T-cell (primary cell): ENCODE results near the gene NMNAT3. TPM values are rescaled to one million over a fixed set of nuclear protein-coding genes. Genes with fewer than 3 reads are reported as not detected.

Source experiments
- ATAC-seq, 4 experiments: fragments of 200-7000 bp in 3 of 4; fragments of 150-1000 bp in 1 of 4; cut with Tn5 transposase; replicated peaks in 1 of 4; 1 replicate in 3 of 4; 2 replicates in 1 of 4; pipeline ENCODE4 v1.10.0; 2021; ENCODE audit warnings: moderate library complexity in 3 of 4, mild to moderate bottlenecking in 2 of 4, moderate number of reproducible peaks in 1 of 4
- CTCF ChIA-PET, 2 donors: fragments of 300-600 bp; sonication (Branson Sonifier 250); formaldehyde crosslinking; loops; one replicate each; lab custom pipeline; 2022; ENCODE audit warnings: antibody characterized with exemption in 2 of 2; lab: Charles Lee
- POLR2A ChIA-PET, 2 donors: fragments of 300-600 bp; sonication (Branson Sonifier 250); formaldehyde crosslinking; loops; one replicate each; lab custom pipeline; 2022; ENCODE audit warnings: antibody characterized with exemption in 2 of 2; lab: Charles Lee
- DNase-seq, 35 experiments: peaks; one replicate each; pipeline versions ENCODE4 v3.0.0 to v3.0.0-alpha.2; 2013 to 2023
- H3K27ac ChIP-seq: one replicate; pipeline ENCODE4 v1.5.1; 2013; ENCODE audit warnings: low read length
- H3K27me3 ChIP-seq, 2 experiments: replicated peaks in 1 of 2; 1 replicate in 1 of 2; 2 replicates in 1 of 2; pipeline versions ENCODE4 v1.6.1 to v1.7.0; 2013; ENCODE audit warnings: low read length in 1 of 2, mixed read lengths in 1 of 2; ENCODE audit not compliant: control insufficient read depth in 2 of 2, insufficient read depth in 2 of 2; ENCODE audit errors: extremely low read depth in 1 of 2
- H3K36me3 ChIP-seq, 2 donors: 1 replicate in 1 of 2; 2 replicates in 1 of 2; pipeline versions ENCODE4 v1.6.1 to v1.7.0; 2013; ENCODE audit warnings: low read length in 1 of 2; ENCODE audit not compliant: control insufficient read depth in 2 of 2, insufficient read depth in 1 of 2; ENCODE audit errors: extremely low read depth in 1 of 2
- H3K4me1 ChIP-seq, 2 experiments: 1 replicate in 1 of 2; 2 replicates in 1 of 2; pipeline versions ENCODE4 v1.6.1 to v1.7.0; 2013; ENCODE audit warnings: low read length in 2 of 2, mixed read lengths in 1 of 2; ENCODE audit not compliant: insufficient read depth in 2 of 2, control insufficient read depth in 1 of 2; ENCODE audit errors: extremely low read depth in 1 of 2
- H3K4me3 ChIP-seq, 2 donors: 1 replicate in 1 of 2; 2 replicates in 1 of 2; pipeline versions ENCODE4 v1.5.1 to v1.7.0; 2013; ENCODE audit warnings: mild to moderate bottlenecking in 2 of 2, low read length in 1 of 2, moderate library complexity in 1 of 2; ENCODE audit not compliant: control insufficient read depth in 1 of 2; ENCODE audit errors: extremely low read depth in 1 of 2
- H3K9me3 ChIP-seq: 2 replicates; pipeline ENCODE4 v1.7.0; 2013
- H3K27ac Mint-ChIP-seq, 2 donors: one replicate each; pipeline ENCODE4 v1.8.0; 2020 to 2021; ENCODE audit warnings: mild to moderate bottlenecking in 2 of 2, mixed read lengths in 2 of 2
- H3K27me3 Mint-ChIP-seq, 2 donors: one replicate each; pipeline ENCODE4 v1.8.0; 2021 to 2022; ENCODE audit warnings: mixed read lengths in 2 of 2
- H3K36me3 Mint-ChIP-seq: one replicate; pipeline ENCODE4 v1.8.0; 2021; ENCODE audit warnings: mixed read lengths
- H3K4me1 Mint-ChIP-seq, 3 donors: one replicate each; pipeline ENCODE4 v1.8.0; 2020 to 2022; ENCODE audit warnings: mixed read lengths in 3 of 3, mild to moderate bottlenecking in 1 of 3
- H3K4me3 Mint-ChIP-seq, 3 donors: one replicate each; pipeline ENCODE4 v1.8.0; 2020 to 2022; ENCODE audit warnings: mild to moderate bottlenecking in 3 of 3, mixed read lengths in 3 of 3, moderate library complexity in 3 of 3
- H3K9me3 Mint-ChIP-seq, 3 donors: one replicate each; pipeline ENCODE4 v1.8.0; 2020 to 2022; ENCODE audit warnings: mixed read lengths in 3 of 3
- WGBS: methylation state at CpG from one replicate; pipeline ENCODE4 v1.1.5; 2013; ENCODE audit warnings: missing lambda C conversion rate; ENCODE audit not compliant: insufficient coverage; 5-methylcytosine and 5-hydroxymethylcytosine counted together
- total RNA-seq, 35 experiments: library from RNA in 6 of 35; stranded (reverse) in 6 of 35; fragments of 120-200 nt in 1 of 35; gene quantifications; one replicate each; pipeline versions ENCODE4 v1.2.1 to v1.2.4 and lab custom pipeline; 2013 to 2026

NMNAT3 gene
- total RNA-seq, 5 donors from 2014 or later (not counting 1 experiment from before 2014, with no cell fraction given) = 2.4 to 5.3 (median 4.8) TPM

GRCh38 chr3:139620438-139620837 is 57.3 kb downstream of the NMNAT3 start:
- Histone ChIP-seq H3K4me3 (no peak overlapping the region), H3K4me1 (no peaks in the 10 kb centered on the region), H3K9me3 (no peaks in the 10 kb centered on the region), H3K27me3 (no peaks in the 10 kb centered on the region), H3K27ac (no peak overlapping the region), H3K36me3 (no peaks in the 10 kb centered on the region)
- ChIA-PET CTCF (no interaction called here), POLR2A (no interaction called here)
- H3K9me3 Mint-ChIP-seq = no peaks in the 10 kb centered on the region
- no peaks in the 10 kb centered on the region for H3K27me3 Mint-ChIP-seq
- DNase-seq (no peak), ATAC-seq (no peak)
- no peak overlapping the region for H3K4me3 Mint-ChIP-seq
- 100% methylated on average over 2 of the region's 3 CpGs for WGBS
- H3K36me3 Mint-ChIP-seq = no peaks in the 10 kb centered on the region
- no peaks in the 10 kb centered on the region for H3K4me1 Mint-ChIP-seq
- H3K27ac Mint-ChIP-seq = no peak overlapping the region

GRCh38 chr3:139619484-139619883 is 58.3 kb downstream of the NMNAT3 start:
- Mint-ChIP-seq H3K9me3 (no peaks in the 10 kb centered on the region), H3K4me3 (no peak overlapping the region), H3K36me3 (no peaks in the 10 kb centered on the region), H3K27ac (no peak overlapping the region), H3K4me1 (no peaks in the 10 kb centered on the region), H3K27me3 (no peaks in the 10 kb centered on the region)
- ChIA-PET POLR2A (no interaction called here), CTCF (no interaction called here)
- no peaks in the 10 kb centered on the region for H3K4me1 ChIP-seq
- H3K27ac ChIP-seq = no peak overlapping the region
- no peaks in the 10 kb centered on the region for H3K27me3 ChIP-seq
- 0% methylated on average over 1 of the region's 1 CpG for WGBS
- no peaks in the 10 kb centered on the region for H3K36me3 ChIP-seq
- DNase-seq = no peak
- no peaks in the 10 kb centered on the region for H3K9me3 ChIP-seq
- H3K4me3 ChIP-seq = no peak overlapping the region
- no peak for ATAC-seq

- Histone ChIP-seq H3K4me1 (no peaks in the 10 kb centered on the region), H3K4me3 (no peak overlapping the region), H3K27ac (no peak overlapping the region), H3K27me3 (no peaks in the 10 kb centered on the region), H3K9me3 (no peaks in the 10 kb centered on the region), H3K36me3 (no peaks in the 10 kb centered on the region)
- no peaks in the 10 kb centered on the region for H3K9me3 Mint-ChIP-seq
- H3K27me3 Mint-ChIP-seq = no peaks in the 10 kb centered on the region
- no CpG with 5 or more reads among the region's 3 CpGs for WGBS
- no peaks in the 10 kb centered on the region for H3K36me3 Mint-ChIP-seq
- CTCF ChIA-PET = no interaction called here
- H3K4me1 Mint-ChIP-seq = no peaks in the 10 kb centered on the region
- no peak for ATAC-seq
- DNase-seq = no peak
- POLR2A ChIA-PET = interaction anchor here in 1 of 2 donors (0.6 kb wide), 1 partner anchor 36 kb away, joined by 7 read pairs; no protein-coding TSS in a partner anchor
- H3K4me3 Mint-ChIP-seq = no peak overlapping the region
- no peak overlapping the region for H3K27ac Mint-ChIP-seq
These were observed 60.0 kb downstream of the NMNAT3 start for GRCh38 chr3:139617672-139618268.

GRCh38 chr3:139611528-139611927 is 66.2 kb downstream of the NMNAT3 start:
- Mint-ChIP-seq H3K9me3 (peaks cover 0 to 3% (median 0%) of the 10 kb centered on the region in 3 donors), H3K4me3 (no peak overlapping the region), H3K36me3 (peaks cover 2% of the 10 kb centered on the region), H3K27me3 (no peaks in the 10 kb centered on the region), H3K27ac (no peak overlapping the region), H3K4me1 (no peaks in the 10 kb centered on the region)
- H3K27me3 ChIP-seq = no peaks in the 10 kb centered on the region
- DNase-seq = no peak
- ATAC-seq = no peak
- no peaks in the 10 kb centered on the region for H3K36me3 ChIP-seq
- no peak overlapping the region for H3K4me3 ChIP-seq
- no peaks in the 10 kb centered on the region for H3K4me1 ChIP-seq
- ChIA-PET CTCF (no interaction called here), POLR2A (interaction anchor here in 1 of 2 donors (0.6 kb wide), 1 partner anchor 165 kb away, joined by 8 read pairs; no protein-coding TSS in a partner anchor)
- no peak overlapping the region for H3K27ac ChIP-seq
- H3K9me3 ChIP-seq = no peaks in the 10 kb centered on the region
- WGBS = 100% methylated on average over 2 of the region's 5 CpGs

- no peaks in the 10 kb centered on the region for H3K27me3 Mint-ChIP-seq
- CTCF ChIA-PET = no interaction called here
- no peak overlapping the region for H3K4me3 Mint-ChIP-seq
- no peaks in the 10 kb centered on the region for H3K9me3 ChIP-seq
- peaks cover 2% of the 10 kb centered on the region for H3K36me3 Mint-ChIP-seq
- H3K9me3 Mint-ChIP-seq = peaks cover 0 to 3% (median 0%) of the 10 kb centered on the region in 3 donors
- no peaks in the 10 kb centered on the region for H3K4me1 ChIP-seq
- no peak overlapping the region for H3K4me3 ChIP-seq
- WGBS = no CpG with 5 or more reads among the region's 4 CpGs
- no peak overlapping the region for H3K27ac Mint-ChIP-seq
- POLR2A ChIA-PET = no interaction called here
- no peaks in the 10 kb centered on the region for H3K27me3 ChIP-seq
- no peaks in the 10 kb centered on the region for H3K36me3 ChIP-seq
- H3K4me1 Mint-ChIP-seq = no peaks in the 10 kb centered on the region
- no peak for DNase-seq
- H3K27ac ChIP-seq = no peak overlapping the region
- no peak for ATAC-seq
These were observed 66.9 kb downstream of the NMNAT3 start for GRCh38 chr3:139610886-139611285.

GRCh38 chr3:139608924-139609323 is 68.8 kb downstream of the NMNAT3 start:
- ChIA-PET POLR2A (no interaction called here), CTCF (no interaction called here)
- no CpG with 5 or more reads among the region's 3 CpGs for WGBS
- no peaks in the 10 kb centered on the region for H3K36me3 ChIP-seq
- DNase-seq (no peak), ATAC-seq (no peak)
- Mint-ChIP-seq H3K4me3 (no peak overlapping the region), H3K9me3 (peaks cover 0 to 3% (median 0%) of the 10 kb centered on the region in 3 donors), H3K27ac (no peak overlapping the region), H3K4me1 (no peaks in the 10 kb centered on the region), H3K27me3 (no peaks in the 10 kb centered on the region), H3K36me3 (peaks cover 2% of the 10 kb centered on the region)
- no peaks in the 10 kb centered on the region for H3K27me3 ChIP-seq
- H3K27ac ChIP-seq = no peak overlapping the region
- no peak overlapping the region for H3K4me3 ChIP-seq
- H3K9me3 ChIP-seq = no peaks in the 10 kb centered on the region
- no peaks in the 10 kb centered on the region for H3K4me1 ChIP-seq

GRCh38 chr3:139608108-139608380 is 69.7 kb downstream of the NMNAT3 start:
- H3K27ac ChIP-seq = no peak overlapping the region
- 100% methylated on average over 2 of the region's 3 CpGs for WGBS
- no peaks in the 10 kb centered on the region for H3K27me3 ChIP-seq
- H3K36me3 Mint-ChIP-seq = peaks cover 2% of the 10 kb centered on the region
- ChIA-PET POLR2A (no interaction called here), CTCF (no interaction called here)
- no peak overlapping the region for H3K4me3 Mint-ChIP-seq
- no peak for ATAC-seq
- no peaks in the 10 kb centered on the region for H3K4me1 Mint-ChIP-seq
- H3K9me3 ChIP-seq = no peaks in the 10 kb centered on the region
- no peaks in the 10 kb centered on the region for H3K27me3 Mint-ChIP-seq
- no peaks in the 10 kb centered on the region for H3K36me3 ChIP-seq
- peaks cover 0 to 3% (median 0%) of the 10 kb centered on the region in 3 donors for H3K9me3 Mint-ChIP-seq
- DNase-seq = no peak
- no peak overlapping the region for H3K4me3 ChIP-seq
- H3K4me1 ChIP-seq = no peaks in the 10 kb centered on the region
- no peak overlapping the region for H3K27ac Mint-ChIP-seq
